ENCODE measurements around the gene ZNF750.

ZNF750 gene

GRCh38 chr17:82839617-82840292 lies at the start of gene ZNF750:
ZNF750 (minus strand) TSS chr17:82840022; CDS start chr17:82832454, 7,568 bp downstream.
- no peak for DNase-seq (ENCODE audit: low read depth in 2 of 2, low spot score in 1 of 2)

GRCh38 chr17:82888583-82889495 lies 49.0 kb upstream of the ZNF750 start:
- no peak for DNase-seq (ENCODE audit: low read depth in 2 of 2, low spot score in 1 of 2)

- no peak for DNase-seq (ENCODE audit: low read depth in 2 of 2, low spot score in 1 of 2)
Observed at GRCh38 chr17:82887255-82888164, 47.7 kb upstream of the ZNF750 start.

- no peak for DNase-seq (ENCODE audit: low read depth in 2 of 2, low spot score in 1 of 2)
Observed at GRCh38 chr17:82884970-82885353, 45.1 kb upstream of the ZNF750 start.

- no peak for DNase-seq (ENCODE audit: low read depth in 2 of 2, low spot score in 1 of 2)
Observed at GRCh38 chr17:82884341-82884969, 44.6 kb upstream of the ZNF750 start.

GRCh38 chr17:82883419-82884031 lies 43.7 kb upstream of the ZNF750 start:
- DNase-seq (ENCODE audit: low read depth in 2 of 2, low spot score in 1 of 2) = no peak

- peak; percentile 46 to 62 for DNase-seq (ENCODE audit: low read depth in 2 of 2, low spot score in 1 of 2)
Observed at GRCh38 chr17:82882715-82883418, 43.0 kb upstream of the ZNF750 start.

GRCh38 chr17:82881900-82882714 lies 42.3 kb upstream of the ZNF750 start:
- DNase-seq (ENCODE audit: low read depth in 2 of 2, low spot score in 1 of 2) = no peak

GRCh38 chr17:82881324-82881823 lies 41.6 kb upstream of the ZNF750 start:
- no peak for DNase-seq (ENCODE audit: low read depth in 2 of 2, low spot score in 1 of 2)

- no peak for DNase-seq (ENCODE audit: low read depth in 2 of 2, low spot score in 1 of 2)
Observed at GRCh38 chr17:82880620-82881323, 41.0 kb upstream of the ZNF750 start.

GRCh38 chr17:82879241-82879640 lies 39.4 kb upstream of the ZNF750 start:
- no peak for DNase-seq (ENCODE audit: low read depth in 2 of 2, low spot score in 1 of 2)

- no peak for DNase-seq (ENCODE audit: low read depth in 2 of 2, low spot score in 1 of 2)
Observed at GRCh38 chr17:82878527-82878926, 38.7 kb upstream of the ZNF750 start.

- no peak for DNase-seq (ENCODE audit: low read depth in 2 of 2, low spot score in 1 of 2)
Observed at GRCh38 chr17:82876602-82877379, 37.0 kb upstream of the ZNF750 start.

GRCh38 chr17:82876149-82876548 lies 36.3 kb upstream of the ZNF750 start:
- DNase-seq (ENCODE audit: low read depth in 2 of 2, low spot score in 1 of 2) = no peak

- DNase-seq (ENCODE audit: low read depth in 2 of 2, low spot score in 1 of 2) = no peak
Observed at GRCh38 chr17:82875407-82875856, 35.6 kb upstream of the ZNF750 start.

- no peak for DNase-seq (ENCODE audit: low read depth in 2 of 2, low spot score in 1 of 2)
Observed at GRCh38 chr17:82874011-82874835, 34.4 kb upstream of the ZNF750 start.

Data from stimulated activated CD8-positive, alpha-beta memory T cell treated with anti-CD3 and anti-CD28 coated beads, Interleukin-4, amount 100 ng/mL, for 4 hours (primary cell).